GM19240 (cell line): ENCODE measurements around the gene ACAT1.
A peak's percentile ranks its signal among the peaks of the same experiment; 100 is the strongest.
"Not testable (repeated sequence)": the region's sequence is repeated elsewhere in the genome, so short reads cannot be mapped to it uniquely, and the experiment has no call there.

Experiments used
- DNase-seq: peaks from one replicate; pipeline ENCODE4 v3.0.0; 2011; ENCODE audit warnings: low spot score; ENCODE audit not compliant: insufficient read length

Gene ACAT1

DNA sequence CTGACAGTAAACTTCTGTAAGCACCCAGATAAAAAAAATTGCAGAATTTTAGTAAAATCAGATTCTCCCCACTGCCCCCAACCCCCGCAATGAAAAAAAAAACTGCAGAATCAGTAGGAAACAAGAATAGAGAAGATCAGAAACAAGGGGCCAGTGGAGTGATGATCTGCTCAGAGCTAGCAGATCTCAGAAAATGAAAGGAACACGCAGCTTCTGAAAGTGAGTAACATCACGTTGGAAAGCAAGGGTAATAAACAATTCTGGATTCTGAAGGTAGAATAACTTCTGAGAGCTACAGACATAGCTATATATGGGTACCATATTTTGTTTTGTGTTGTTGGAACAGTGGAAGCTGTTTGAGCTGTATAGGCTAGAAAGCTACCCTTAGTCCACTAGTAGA lies 23.2 kb downstream of the ACAT1 start:
- no peak for DNase-seq

DNA sequence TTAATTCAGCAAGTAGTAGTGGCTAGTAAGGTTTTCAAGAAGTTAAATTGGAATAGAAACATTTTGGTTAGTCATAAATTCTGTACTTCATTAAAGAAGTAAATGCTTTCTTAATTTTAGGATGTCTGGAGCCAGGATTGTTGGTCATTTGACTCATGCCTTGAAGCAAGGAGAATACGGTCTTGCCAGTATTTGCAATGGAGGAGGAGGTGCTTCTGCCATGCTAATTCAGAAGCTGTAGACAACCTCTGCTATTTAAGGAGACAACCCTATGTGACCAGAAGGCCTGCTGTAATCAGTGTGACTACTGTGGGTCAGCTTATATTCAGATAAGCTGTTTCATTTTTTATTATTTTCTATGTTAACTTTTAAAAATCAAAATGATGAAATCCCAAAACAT lies 25.8 kb downstream of the ACAT1 start:
- no peak for DNase-seq

DNA sequence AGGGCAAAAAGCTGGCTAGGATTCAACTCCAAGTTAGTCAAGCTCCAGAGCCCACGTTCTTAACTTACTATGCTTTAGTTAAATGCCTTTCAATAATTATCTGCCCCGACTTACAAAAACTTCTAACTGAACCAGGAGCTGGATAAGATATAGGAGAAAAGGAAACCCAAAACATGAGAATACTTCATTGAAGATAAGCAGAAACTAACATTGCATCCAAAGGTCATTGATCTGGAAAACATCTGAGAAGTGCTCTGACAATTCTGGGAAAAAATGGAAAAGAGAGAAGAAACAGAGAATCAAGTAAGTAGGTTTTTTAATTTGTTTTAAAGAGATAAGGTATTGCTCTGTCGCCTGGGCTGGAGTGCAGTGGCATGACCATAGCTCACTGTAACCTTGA lies 27.2 kb downstream of the ACAT1 start:
- no peak for DNase-seq

DNA sequence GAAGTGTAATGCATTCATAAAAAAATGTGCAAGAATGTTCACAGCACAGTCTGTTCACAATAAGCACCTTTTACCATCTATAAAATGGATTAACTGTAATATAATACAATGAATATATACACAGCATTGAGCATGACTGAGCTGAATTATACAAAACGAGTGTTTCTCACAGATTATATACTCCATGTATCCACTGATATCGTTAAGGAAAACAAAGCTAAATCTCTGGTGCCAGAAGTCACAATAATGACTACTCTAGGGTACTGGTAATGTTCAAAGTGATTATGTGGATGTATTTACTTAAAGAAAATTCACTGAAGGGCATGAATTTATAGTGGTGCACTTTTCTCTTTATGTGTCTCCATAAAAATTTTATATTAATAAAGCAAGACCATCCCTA lies 33.2 kb downstream of the ACAT1 start:
- no peak for DNase-seq

DNA sequence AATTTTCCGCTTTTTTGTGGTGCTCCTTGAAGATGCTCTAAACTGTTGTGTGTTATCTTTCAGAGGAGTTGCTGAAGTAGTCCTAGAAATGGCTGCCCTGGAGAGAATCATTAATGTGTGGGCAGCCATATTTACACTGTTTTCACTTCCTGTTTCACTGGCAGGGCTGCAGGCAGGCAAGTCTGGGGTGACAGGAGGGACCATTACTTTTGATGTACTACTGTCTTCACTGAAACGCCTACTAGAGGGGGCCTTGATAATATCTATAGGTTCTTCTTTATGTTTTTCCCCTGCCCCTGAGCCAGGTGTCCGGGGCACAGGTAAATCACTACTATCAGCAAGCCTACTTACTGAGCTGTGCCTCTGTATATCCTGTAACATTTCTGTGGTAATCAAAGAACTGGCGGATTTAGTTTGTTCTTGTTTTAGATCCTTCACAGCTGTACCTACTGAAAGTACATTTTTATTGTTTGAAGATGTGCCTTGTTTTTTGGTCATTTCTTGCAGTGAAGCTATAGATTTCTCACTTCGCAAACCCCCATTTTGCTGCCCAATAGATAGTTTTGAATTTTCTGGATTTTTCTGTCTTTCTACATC lies 39.7 kb downstream of the ACAT1 start:
- DNase-seq: peak; percentile 40

DNA sequence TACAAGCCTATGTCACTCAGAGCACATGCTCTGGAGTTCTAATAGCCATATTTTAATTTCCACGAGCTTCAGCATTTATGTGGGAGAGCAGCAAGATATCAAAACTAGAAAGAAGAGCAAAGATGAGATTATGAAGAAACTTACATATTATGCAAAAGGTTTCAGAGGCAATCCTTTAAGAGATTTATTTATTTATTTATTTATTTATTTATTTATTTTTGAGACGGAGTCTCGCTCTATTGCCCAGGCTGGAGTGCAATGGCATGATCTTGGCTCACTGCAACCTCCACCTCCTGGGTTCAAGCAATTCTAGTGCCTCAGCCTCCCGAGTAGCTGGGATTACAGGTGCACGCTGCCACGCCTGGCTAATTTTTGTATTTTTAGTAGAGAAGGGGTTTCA lies 41.5 kb downstream of the ACAT1 start:
- DNase-seq: not testable (repeated sequence)

DNA sequence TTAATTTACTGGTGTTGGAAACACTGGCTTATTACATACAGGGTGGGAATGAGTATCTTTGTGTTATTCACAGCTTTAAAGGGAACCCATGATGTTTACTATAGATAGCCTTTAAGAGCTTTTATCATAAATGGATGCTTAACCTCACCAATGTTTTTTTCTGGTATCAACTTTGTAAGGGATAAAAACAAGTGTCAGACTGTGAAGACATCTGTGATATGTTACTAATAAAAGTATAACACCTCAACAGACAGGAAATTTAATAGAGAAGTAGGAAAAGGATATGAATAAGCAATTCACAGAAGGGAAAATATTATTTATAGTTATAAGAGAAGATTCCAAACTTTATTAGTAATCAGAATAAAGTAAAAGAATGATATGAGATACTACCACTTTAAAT lies 46.3 kb downstream of the ACAT1 start:
- no peak for DNase-seq

DNA sequence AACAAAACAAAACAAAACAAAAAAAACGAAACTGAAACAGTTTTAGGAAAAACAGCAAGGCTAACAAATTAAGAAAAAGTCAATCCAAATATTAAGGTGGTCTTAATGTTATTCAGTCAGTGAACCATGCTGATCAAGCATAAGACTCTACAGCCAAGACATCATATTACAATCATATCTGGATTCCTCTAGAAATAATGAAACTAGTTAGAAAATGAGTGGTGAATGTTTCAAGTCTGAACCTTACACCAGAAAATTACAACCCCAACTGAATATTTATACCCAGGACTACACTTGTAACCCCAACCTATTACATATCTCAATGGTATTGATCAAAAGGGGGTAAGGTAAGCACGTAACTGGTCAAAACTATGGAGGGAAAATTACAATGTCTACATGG lies 48.8 kb downstream of the ACAT1 start:
- DNase-seq: no peak

DNA sequence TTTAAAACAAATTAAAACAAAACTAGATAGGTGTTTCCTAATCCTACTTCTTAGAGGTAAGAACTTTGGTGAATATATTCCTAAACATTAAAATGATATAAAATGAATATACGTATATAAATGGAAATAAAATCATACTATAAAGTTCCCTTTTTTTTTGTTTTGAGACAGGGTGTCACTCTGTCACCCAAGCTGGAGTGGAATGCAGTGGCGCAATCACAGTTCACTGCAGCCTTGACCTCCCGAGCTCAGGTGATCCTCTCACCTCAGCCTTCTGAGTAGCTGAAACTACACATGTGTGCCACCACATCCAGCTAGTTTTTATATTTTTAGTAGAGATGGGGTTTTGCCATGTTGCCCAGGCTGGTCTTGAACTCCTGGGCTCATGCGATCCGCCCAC lies 56.2 kb downstream of the ACAT1 start:
- DNase-seq: no peak

DNA sequence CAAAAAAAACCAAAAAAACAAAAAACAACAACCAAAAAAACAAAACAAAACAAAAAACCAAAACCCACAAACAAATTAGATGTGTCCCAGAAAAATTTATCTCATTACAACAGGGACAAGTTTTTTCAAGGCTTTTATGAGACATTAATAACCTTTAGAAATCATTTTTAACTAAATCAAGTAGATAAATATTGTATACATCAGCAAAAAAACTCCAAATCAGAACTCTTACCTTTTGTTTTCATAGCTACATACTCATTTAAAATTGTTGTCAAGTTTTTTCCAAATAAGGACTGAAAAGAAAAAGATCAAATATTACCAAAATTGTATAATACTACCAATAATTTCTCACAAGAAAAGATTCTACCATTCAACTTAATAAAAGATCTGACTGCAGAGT lies 72.4 kb downstream of the ACAT1 start:
- DNase-seq: no peak

DNA sequence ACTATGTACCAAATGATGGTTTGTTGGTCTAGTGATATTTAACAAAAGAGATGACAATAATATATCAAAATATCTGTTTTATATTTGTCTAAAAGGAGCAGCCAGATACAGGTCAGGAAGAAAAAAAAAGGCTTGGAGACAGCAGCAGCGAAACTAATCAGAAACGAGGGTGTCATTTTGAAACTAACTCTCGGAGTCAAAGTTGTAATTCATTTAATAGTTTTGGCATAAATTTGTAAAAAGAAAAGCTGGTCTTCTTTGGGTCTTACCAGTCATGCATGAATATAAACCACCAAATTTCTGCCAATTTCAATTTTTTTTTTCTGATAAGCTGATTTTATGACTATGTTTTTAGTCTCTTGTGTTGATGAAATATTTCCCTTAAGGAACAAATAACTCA lies 75.5 kb downstream of the ACAT1 start:
- DNase-seq: no peak
